Parathyroid adenoma (tissue), 2 donors: ENCODE data around the gene EMX2.

Experiments used
- H2AFZ ChIP-seq: fragments of 300-600 bp; sonication (generic); one replicate; pipeline ENCODE4 v1.7.0; 2017; ENCODE audit warnings: antibody characterized with exemption, mild to moderate bottlenecking
- H3K27ac ChIP-seq: fragments of 300-600 bp; sonication (generic); one replicate; pipeline ENCODE4 v1.7.0; 2017
- H3K27me3 ChIP-seq: fragments of 300-600 bp; sonication (generic); one replicate; pipeline ENCODE4 v1.7.0; 2017; ENCODE audit warnings: low read length; ENCODE audit not compliant: control insufficient read depth, insufficient read depth
- H3K36me3 ChIP-seq: fragments of 300-600 bp; sonication (generic); one replicate; pipeline ENCODE4 v1.7.0; 2017; ENCODE audit warnings: low read length; ENCODE audit not compliant: control insufficient read depth, insufficient read depth
- H3K4me1 ChIP-seq: fragments of 300-600 bp; sonication (generic); one replicate; pipeline ENCODE4 v1.7.0; 2017; ENCODE audit warnings: control low read depth
- H3K4me2 ChIP-seq: fragments of 300-600 bp; sonication (generic); one replicate; pipeline ENCODE4 v1.7.0; 2017; ENCODE audit warnings: low read length
- H3K4me3 ChIP-seq: fragments of 300-600 bp; sonication (generic); one replicate; pipeline ENCODE4 v1.7.0; 2017; ENCODE audit warnings: low read depth, low read length
- H3K79me2 ChIP-seq: fragments of 300-600 bp; sonication (generic); one replicate; pipeline ENCODE4 v1.7.0; 2017; ENCODE audit warnings: control low read depth
- H3K9ac ChIP-seq: fragments of 300-600 bp; sonication (generic); one replicate; pipeline ENCODE4 v1.7.0; 2017; ENCODE audit warnings: mild to moderate bottlenecking
- H3K9me3 ChIP-seq: fragments of 300-600 bp; sonication (generic); one replicate; pipeline ENCODE4 v1.7.0; 2017; ENCODE audit warnings: low read length; ENCODE audit not compliant: control insufficient read depth
- TF ChIP-seq, protein P1 (sequence below): fragments of 300-600 bp; sonication (generic); IDR thresholded peaks from one replicate; pipeline ENCODE4 v1.7.0; 2017; ENCODE audit warnings: antibody characterized with exemption, mild to moderate bottlenecking
- donor health status: primary hyperparathyroidism.

The EMX2 gene

DNA sequence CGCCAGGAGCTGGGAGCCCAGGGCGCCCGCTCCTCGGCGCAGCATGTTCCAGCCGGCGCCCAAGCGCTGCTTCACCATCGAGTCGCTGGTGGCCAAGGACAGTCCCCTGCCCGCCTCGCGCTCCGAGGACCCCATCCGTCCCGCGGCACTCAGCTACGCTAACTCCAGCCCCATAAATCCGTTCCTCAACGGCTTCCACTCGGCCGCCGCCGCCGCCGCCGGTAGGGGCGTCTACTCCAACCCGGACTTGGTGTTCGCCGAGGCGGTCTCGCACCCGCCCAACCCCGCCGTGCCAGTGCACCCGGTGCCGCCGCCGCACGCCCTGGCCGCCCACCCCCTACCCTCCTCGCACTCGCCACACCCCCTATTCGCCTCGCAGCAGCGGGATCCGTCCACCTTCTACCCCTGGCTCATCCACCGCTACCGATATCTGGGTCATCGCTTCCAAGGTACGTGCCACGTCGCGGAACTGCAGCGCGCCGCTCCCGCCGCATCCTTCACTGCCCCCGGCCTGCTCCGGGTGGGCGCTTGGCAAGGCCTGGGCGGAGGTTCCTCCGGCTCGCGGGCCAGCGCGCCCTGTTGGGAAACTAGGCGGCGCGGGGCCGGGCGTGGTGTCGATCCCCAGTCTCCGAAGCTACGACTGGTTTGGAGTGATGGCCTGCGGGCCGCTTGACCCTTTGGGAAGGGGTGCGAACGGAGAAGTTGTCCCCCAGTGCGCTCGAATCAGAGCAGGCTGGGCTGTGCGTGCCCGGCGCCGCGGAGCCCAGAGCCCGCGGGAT lies 868 bp downstream of the EMX2 start:
- H3K27me3 ChIP-seq = peaks cover 51% of the 10 kb centered on the region
- H3K4me2 ChIP-seq = peak overlapping the region; percentile 26
- TF ChIP-seq, protein P1, sequence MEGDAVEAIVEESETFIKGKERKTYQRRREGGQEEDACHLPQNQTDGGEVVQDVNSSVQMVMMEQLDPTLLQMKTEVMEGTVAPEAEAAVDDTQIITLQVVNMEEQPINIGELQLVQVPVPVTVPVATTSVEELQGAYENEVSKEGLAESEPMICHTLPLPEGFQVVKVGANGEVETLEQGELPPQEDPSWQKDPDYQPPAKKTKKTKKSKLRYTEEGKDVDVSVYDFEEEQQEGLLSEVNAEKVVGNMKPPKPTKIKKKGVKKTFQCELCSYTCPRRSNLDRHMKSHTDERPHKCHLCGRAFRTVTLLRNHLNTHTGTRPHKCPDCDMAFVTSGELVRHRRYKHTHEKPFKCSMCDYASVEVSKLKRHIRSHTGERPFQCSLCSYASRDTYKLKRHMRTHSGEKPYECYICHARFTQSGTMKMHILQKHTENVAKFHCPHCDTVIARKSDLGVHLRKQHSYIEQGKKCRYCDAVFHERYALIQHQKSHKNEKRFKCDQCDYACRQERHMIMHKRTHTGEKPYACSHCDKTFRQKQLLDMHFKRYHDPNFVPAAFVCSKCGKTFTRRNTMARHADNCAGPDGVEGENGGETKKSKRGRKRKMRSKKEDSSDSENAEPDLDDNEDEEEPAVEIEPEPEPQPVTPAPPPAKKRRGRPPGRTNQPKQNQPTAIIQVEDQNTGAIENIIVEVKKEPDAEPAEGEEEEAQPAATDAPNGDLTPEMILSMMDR = no peak
- no peaks in the 10 kb centered on the region for H3K4me1 ChIP-seq
- peak overlapping the region; percentile 29 for H2AFZ ChIP-seq
- H3K9me3 ChIP-seq = no peaks in the 10 kb centered on the region
- no peak overlapping the region for H3K9ac ChIP-seq
- no peaks in the 10 kb centered on the region for H3K79me2 ChIP-seq
- H3K27ac ChIP-seq = no peak overlapping the region
- H3K36me3 ChIP-seq = no peaks in the 10 kb centered on the region
- peak overlapping the region; percentile 16 for H3K4me3 ChIP-seq

DNA sequence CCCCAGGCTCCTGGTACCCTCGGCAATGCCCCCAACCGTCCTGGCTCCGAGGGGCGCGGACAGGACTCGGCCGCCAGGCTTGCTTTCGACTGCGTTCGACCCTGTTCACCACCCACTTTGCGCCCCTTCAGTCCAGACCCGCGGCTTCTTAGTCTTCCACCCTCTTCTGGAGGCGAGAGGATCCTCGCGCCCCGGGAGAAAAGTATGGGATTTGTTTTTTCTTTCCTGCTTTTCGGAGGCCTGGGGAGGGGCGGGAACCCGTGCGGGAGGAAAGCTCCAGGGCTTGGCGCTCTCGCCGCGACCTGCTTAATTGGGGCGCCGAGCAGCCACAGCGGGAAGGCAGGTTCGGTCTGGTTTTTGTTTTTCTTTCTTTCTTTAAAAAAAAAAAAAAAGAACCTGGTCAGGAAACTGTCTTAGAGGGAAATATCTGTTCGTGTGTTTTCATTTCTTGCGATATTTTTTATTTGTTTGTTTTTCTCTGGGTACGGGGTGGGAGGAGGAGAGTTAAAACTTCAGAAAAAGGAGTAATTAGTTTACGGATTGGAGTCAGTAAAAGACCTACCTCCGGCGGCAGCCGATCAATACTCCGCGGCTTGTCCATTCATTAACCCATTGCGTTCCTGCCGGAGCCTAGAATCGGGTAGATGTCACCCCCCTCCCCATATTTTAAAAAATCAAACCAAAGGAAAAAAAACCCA lies 1.6 kb downstream of the EMX2 start:
- TF ChIP-seq, protein P1 = no peak
- Histone ChIP-seq H3K9ac (no peak overlapping the region), H3K36me3 (no peaks in the 10 kb centered on the region), H2AFZ (peak overlapping the region; percentile 29), H3K27me3 (peaks cover 53% of the 10 kb centered on the region), H3K4me3 (peak overlapping the region; percentile 16), H3K79me2 (no peaks in the 10 kb centered on the region), H3K4me1 (no peaks in the 10 kb centered on the region), H3K9me3 (no peaks in the 10 kb centered on the region), H3K4me2 (peak overlapping the region; percentile 26), H3K27ac (no peak overlapping the region)

DNA sequence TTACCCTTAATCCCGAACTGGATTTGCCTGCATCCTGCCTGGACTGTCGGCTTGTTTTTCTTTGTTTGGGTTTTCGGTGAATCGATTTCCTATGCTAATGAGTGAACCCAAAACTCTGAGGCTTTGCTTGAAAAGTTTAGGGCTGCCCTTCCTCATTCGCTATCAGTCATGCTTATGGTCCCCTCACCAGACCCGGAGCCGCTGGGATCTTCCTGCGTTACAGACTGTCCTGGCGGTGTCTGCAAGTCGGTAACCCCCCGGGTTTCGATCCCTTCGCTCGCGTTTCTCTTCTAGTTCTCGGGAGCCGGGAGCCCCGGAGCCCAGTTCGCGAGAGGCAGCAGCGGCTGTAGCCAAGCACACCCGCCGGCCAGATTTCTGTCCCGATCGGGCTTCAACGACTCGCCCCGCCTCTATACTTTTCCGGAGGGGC lies 2.2 kb downstream of the EMX2 start:
- TF ChIP-seq, protein P1 = no peak
- Histone ChIP-seq H3K27ac (no peak overlapping the region), H3K79me2 (no peaks in the 10 kb centered on the region), H3K4me1 (no peaks in the 10 kb centered on the region), H3K4me2 (peak overlapping the region; percentile 51), H3K4me3 (peak overlapping the region; percentile 23), H3K9me3 (no peaks in the 10 kb centered on the region), H2AFZ (peak overlapping the region; percentile 20), H3K36me3 (no peaks in the 10 kb centered on the region), H3K27me3 (peaks cover 53% of the 10 kb centered on the region), H3K9ac (no peak overlapping the region)

DNA sequence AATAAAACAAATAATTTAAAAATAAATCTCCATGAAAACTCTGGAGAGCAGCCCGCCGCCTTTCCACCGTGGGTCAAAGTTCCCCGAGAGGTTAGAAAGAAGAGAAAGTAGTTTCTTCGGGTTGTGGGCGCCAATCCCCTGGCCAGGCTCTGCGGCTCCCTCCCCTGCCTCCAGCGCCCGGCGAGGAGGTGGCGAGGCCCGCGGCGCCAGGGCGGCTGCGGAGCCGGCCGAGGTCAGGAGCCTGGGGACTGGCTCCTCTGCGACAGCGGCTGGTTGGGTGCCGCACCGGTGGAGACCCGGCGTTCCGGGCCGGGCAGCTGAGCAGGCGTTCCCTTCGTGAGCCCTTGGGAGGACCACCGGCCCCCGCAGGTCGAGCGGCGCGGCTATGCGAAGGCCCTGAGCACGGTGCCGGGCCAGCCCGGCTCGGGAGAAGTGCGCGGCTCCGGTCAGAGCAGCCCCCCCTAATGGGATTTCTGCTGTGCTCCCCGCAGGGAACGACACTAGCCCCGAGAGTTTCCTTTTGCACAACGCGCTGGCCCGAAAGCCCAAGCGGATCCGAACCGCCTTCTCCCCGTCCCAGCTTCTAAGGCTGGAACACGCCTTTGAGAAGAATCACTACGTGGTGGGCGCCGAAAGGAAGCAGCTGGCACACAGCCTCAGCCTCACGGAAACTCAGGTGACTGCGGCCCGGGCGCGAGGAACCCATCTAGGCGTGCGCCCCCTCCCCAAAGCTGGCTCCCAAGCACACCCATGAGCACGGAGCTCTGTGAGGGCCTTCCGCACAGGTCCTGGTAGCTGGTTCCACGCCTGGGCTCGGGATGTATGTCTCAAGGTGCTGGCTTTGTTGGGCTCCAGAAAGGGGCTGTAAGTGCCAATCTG lies 2.8 kb downstream of the EMX2 start:
- peak overlapping the region; percentile 20 for H2AFZ ChIP-seq
- no peak overlapping the region for H3K9ac ChIP-seq
- peak overlapping the region; percentile 23 for H3K4me3 ChIP-seq
- no peaks in the 10 kb centered on the region for H3K9me3 ChIP-seq
- no peaks in the 10 kb centered on the region for H3K4me1 ChIP-seq
- peak overlapping the region; percentile 51 for H3K4me2 ChIP-seq
- H3K27me3 ChIP-seq = peaks cover 58% of the 10 kb centered on the region
- H3K36me3 ChIP-seq = no peaks in the 10 kb centered on the region
- no peaks in the 10 kb centered on the region for H3K79me2 ChIP-seq
- no peak overlapping the region for H3K27ac ChIP-seq
- TF ChIP-seq, protein P1 = no peak
